ENCODE data around the gene KDM3A. TPM values are rescaled to one million over a fixed set of nuclear protein-coding genes. Genes with fewer than 3 reads are reported as not detected.

The KDM3A gene
- total RNA-seq, 4 donors from 2014 or later, result 39.9 to 62.1 (median 52.0) TPM

- H3K4me1 ChIP-seq, result no peaks in the 10 kb centered on the region
- WGBS, 2 donors, result 97 to 98% methylated on average over 4 of the region's 4 CpGs
- no peak overlapping the region for H3K4me3 ChIP-seq
- no peaks in the 10 kb centered on the region for H3K27me3 ChIP-seq
- TF ChIP-seq EP300 (IDR thresholded peaks at IDR 0.05) (no peak), POLR2A (IDR thresholded peaks at IDR 0.05) (no peak)
- TF ChIP-seq, protein P1, sequence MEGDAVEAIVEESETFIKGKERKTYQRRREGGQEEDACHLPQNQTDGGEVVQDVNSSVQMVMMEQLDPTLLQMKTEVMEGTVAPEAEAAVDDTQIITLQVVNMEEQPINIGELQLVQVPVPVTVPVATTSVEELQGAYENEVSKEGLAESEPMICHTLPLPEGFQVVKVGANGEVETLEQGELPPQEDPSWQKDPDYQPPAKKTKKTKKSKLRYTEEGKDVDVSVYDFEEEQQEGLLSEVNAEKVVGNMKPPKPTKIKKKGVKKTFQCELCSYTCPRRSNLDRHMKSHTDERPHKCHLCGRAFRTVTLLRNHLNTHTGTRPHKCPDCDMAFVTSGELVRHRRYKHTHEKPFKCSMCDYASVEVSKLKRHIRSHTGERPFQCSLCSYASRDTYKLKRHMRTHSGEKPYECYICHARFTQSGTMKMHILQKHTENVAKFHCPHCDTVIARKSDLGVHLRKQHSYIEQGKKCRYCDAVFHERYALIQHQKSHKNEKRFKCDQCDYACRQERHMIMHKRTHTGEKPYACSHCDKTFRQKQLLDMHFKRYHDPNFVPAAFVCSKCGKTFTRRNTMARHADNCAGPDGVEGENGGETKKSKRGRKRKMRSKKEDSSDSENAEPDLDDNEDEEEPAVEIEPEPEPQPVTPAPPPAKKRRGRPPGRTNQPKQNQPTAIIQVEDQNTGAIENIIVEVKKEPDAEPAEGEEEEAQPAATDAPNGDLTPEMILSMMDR (IDR thresholded peaks at IDR 0.05), result no peak
- DNase-seq (ENCODE audit: low spot score in 2 of 2), result no peak
- H3K9me3 ChIP-seq, result no peaks in the 10 kb centered on the region
- no peak overlapping the region for H3K27ac ChIP-seq
- H3K36me3 ChIP-seq, result peaks cover 0 to 44% (median 17%) of the 10 kb centered on the region in 3 donors
Observed at GRCh38 chr2:86510436-86510933, 69.3 kb downstream of the KDM3A start.

DNA sequence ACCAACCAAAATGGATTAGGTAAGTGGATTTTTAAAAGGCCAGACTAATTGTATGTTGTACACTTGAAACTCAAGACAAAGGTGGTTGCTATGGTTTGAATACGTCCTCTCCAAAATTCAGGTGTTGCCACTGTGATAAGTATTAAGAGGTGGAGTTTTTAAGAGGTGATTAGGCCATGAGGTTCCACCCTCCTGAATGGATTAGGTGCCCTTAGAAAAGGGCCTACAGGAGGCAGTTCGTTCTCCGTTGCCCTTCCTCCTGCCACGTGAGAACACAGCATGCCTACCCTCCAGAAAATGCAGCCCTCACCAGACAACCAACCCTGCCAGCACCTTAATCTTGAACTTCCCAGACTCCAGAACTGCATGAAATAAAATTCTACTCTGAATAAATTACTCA lies 70.9 kb downstream of the KDM3A start:
- 88 to 92% methylated on average over 4 of the region's 4 CpGs for WGBS, 2 donors
- Histone ChIP-seq H3K9me3 (no peaks in the 10 kb centered on the region), H3K4me1 (no peaks in the 10 kb centered on the region), H3K4me3 (no peak overlapping the region), H3K36me3 (peaks cover 0 to 33% (median 17%) of the 10 kb centered on the region in 3 donors), H3K27me3 (no peaks in the 10 kb centered on the region), H3K27ac (no peak overlapping the region)
- no peak for TF ChIP-seq EP300 (IDR thresholded peaks at IDR 0.05)
- TF ChIP-seq, protein P1 (IDR thresholded peaks at IDR 0.05), result no peak
- TF ChIP-seq POLR2A (IDR thresholded peaks at IDR 0.05), result no peak
- DNase-seq (ENCODE audit: low spot score in 2 of 2), result no peak

- no peak overlapping the region for H3K27ac ChIP-seq
- no peak for DNase-seq (ENCODE audit: low spot score in 2 of 2)
- WGBS, 2 donors, result 85 to 90% methylated on average over 2 of the region's 2 CpGs
- H3K9me3 ChIP-seq, result no peaks in the 10 kb centered on the region
- TF ChIP-seq, protein P1 (IDR thresholded peaks at IDR 0.05), result no peak
- TF ChIP-seq POLR2A (IDR thresholded peaks at IDR 0.05), result no peak
- no peak for TF ChIP-seq EP300 (IDR thresholded peaks at IDR 0.05)
- peaks cover 0 to 24% (median 13%) of the 10 kb centered on the region in 3 donors for H3K36me3 ChIP-seq
- H3K27me3 ChIP-seq, result no peaks in the 10 kb centered on the region
- H3K4me1 ChIP-seq, result no peaks in the 10 kb centered on the region
- H3K4me3 ChIP-seq, result no peak overlapping the region
Observed at GRCh38 chr2:86512892-86513291, 71.7 kb downstream of the KDM3A start.

DNA sequence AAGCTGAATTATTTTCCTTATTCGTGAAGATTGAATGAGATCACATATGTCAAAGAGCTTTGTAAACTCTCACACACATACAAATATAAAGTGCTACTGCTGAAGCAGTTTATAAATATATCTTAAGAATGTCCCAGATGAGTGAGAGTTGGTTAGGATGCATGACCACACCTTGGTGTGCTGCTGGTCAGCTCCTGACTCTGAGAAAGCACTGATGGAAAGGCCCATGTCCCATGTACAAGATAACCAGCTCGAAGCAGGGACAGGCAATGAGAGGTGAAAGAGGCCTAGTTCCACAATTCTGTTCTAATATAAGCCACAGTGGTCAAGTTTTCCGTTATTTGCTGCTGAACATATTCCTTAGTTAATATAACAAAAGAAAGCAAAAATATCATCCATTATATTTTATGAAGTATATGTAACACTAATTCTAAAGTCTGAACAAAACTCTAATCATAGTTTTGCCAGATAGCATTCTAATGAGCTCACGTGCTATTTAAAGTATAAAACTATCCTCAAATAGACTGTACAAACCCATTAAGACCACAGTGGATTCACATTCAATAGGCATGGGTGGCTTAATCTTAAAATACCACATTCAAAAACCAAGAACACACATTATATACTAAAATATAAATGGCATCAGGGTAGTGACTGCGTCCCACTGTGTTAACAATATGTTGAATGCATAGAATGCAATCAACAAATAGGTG lies 72.9 kb downstream of the KDM3A start:
- no peaks in the 10 kb centered on the region for H3K27me3 ChIP-seq
- no peak for TF ChIP-seq POLR2A (IDR thresholded peaks at IDR 0.05)
- TF ChIP-seq, protein P1 (IDR thresholded peaks at IDR 0.05), result no peak
- TF ChIP-seq EP300 (IDR thresholded peaks at IDR 0.05), result no peak
- peaks cover 0 to 7% (median 0%) of the 10 kb centered on the region in 4 donors for H3K4me1 ChIP-seq
- H3K9me3 ChIP-seq, result no peaks in the 10 kb centered on the region
- DNase-seq (ENCODE audit: low spot score in 2 of 2), result no peak
- peaks cover 0 to 12% (median 10%) of the 10 kb centered on the region in 3 donors for H3K36me3 ChIP-seq
- H3K4me3 ChIP-seq, result no peak overlapping the region
- H3K27ac ChIP-seq, result no peak overlapping the region
- WGBS, 2 donors, result 94 to 96% methylated on average over 5 of the region's 5 CpGs

GRCh38 chr2:86518481-86518880 lies 77.3 kb downstream of the KDM3A start:
- DNase-seq (ENCODE audit: low spot score in 2 of 2), result peak in 1 of 2 donors; percentile 6
- H3K27ac ChIP-seq, result no peak overlapping the region
- H3K4me1 ChIP-seq, result peaks cover 0 to 7% (median 0%) of the 10 kb centered on the region in 4 donors
- TF ChIP-seq EP300 (IDR thresholded peaks at IDR 0.05), result no peak
- TF ChIP-seq, protein P1 (IDR thresholded peaks at IDR 0.05), result peak; percentile 21 to 50 (median 31)
- no peak for TF ChIP-seq POLR2A (IDR thresholded peaks at IDR 0.05)
- H3K27me3 ChIP-seq, result no peaks in the 10 kb centered on the region
- no peak overlapping the region for H3K4me3 ChIP-seq
- WGBS, 2 donors, result 51 to 60% methylated on average over 3 of the region's 3 CpGs
- peaks cover 0 to 26% (median 0%) of the 10 kb centered on the region in 3 donors for H3K36me3 ChIP-seq
- H3K9me3 ChIP-seq, result peaks cover 0 to 9% (median 3%) of the 10 kb centered on the region in 4 donors
